HUDEP-2 (cell line): ENCODE measurements around the gene PLK1.

Experiments used
- DNase-seq, 76 experiments: peaks; one replicate each; lab custom pipeline; 2025; ENCODE audit not compliant: unreplicated experiment in 76 of 76; lab: John Stamatoyannopoulos, UW

PLK1 gene

GRCh38 chr16:23679274-23679985 is 741 bp downstream of the PLK1 start:
- DNase-seq = peak in 64 of 76 experiments; percentile 3 to 70 (median 48)

- DNase-seq = no peak
Observed at GRCh38 chr16:23679986-23680336, 1.3 kb downstream of the PLK1 start.

DNA sequence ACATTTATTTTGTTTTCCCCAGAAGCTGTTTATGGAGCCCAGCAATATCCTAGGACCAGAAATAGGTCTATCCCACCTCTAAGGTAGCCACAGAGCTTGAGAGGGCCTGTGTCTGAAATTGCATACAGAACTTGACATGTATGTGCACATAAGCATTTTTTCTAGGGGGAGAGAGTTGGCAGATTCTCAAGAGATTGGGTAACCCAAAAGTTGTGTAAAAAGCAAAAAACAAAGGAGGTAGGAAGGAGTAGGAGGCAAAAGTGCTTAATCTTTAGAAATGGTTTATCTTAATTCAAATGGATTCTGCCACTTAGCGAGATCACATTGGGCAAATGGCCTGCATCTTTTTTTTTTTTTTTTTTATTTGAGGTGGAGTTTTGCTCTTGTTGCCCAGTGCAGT is 3.5 kb downstream of the PLK1 start:
- DNase-seq = no peak

DNA sequence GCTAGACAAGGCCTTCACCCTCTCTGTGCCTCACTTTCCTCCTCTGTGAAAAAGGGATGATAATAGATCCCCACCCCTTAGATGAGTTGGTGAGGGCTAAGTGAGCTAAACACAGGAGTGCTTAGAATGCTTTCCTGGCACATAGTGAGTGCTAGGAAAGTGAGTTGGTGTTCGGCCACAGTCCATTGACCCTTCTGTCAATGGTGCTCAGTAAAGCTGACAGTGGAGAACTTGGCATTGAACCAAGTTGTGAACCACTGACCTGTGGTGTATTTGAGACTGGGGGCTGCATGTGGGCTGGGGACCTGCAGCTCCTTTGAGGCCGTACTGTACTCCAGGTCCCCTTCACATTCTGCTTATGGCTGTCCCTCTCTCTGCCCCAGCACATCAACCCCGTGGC is 4.8 kb downstream of the PLK1 start:
- DNase-seq = no peak

GRCh38 chr16:23687034-23687808 is 8.5 kb downstream of the PLK1 start:
- DNase-seq = no peak

GRCh38 chr16:23689442-23690187 is 10.9 kb downstream of the PLK1 start:
- no peak for DNase-seq

- DNase-seq = no peak
Observed at GRCh38 chr16:23690771-23691482, 12.2 kb downstream of the PLK1 start.

- no peak for DNase-seq
Observed at GRCh38 chr16:23691483-23692189, 12.9 kb downstream of the PLK1 start.

DNA sequence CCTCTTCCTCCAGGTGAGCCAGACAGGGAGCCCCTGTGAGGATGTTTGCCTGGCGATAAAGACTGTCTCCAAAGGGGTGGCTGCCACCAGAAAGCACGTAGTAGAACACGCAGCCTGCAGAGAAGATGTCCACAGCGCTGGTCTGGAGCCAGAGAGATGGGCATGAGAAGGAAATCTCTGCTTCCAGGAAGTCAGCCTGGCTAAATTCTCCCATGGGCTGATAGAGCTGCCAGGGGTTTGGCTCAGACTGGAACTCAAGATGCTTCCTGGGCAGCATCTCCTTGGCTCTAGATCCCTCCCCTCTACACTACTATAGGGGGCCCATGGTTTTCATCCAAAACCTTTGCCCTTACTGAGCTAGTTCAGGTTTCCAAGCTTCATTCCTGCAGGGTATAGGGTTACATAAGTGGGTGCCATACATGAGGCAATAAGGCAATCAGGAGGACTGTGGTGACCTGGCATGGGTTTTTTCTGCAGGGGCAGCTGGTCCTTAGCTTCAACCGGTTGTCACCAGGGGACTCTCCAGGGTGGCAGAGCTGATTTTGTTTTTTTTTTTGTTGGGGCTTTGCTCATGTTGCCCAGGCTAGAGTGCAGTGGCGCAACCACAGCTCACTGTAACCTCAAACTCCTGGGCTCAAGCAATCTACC is 13.6 kb downstream of the PLK1 start:
- DNase-seq = no peak

GRCh38 chr16:23694265-23694643 is 15.6 kb downstream of the PLK1 start:
- no peak for DNase-seq

GRCh38 chr16:23694644-23695373 is 16.1 kb downstream of the PLK1 start:
- DNase-seq = no peak

DNA sequence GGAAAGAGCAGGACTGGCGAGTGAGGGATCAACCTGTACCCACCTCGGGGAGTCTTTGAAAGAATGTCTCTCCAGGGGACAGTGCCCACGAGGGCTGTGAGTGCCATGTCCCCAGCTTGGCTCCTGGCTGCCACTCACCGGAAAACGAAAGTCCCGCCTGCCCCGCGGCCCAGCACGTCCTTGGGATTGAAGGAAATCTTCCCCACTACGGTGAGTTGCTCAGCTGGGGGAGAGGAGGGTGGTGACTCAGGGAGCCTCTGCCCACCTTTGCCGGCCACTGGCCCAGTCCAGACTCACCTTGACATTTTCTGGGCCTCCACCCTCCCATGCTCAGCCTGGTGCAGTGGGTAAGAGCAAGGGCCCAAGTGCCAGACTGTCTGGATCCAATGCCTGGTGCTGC is 17.1 kb downstream of the PLK1 start:
- DNase-seq = no peak

GRCh38 chr16:23699100-23699499 is 20.4 kb downstream of the PLK1 start:
- DNase-seq = no peak

GRCh38 chr16:23700093-23700492 is 21.4 kb downstream of the PLK1 start:
- DNase-seq = no peak

GRCh38 chr16:23700509-23700908 is 21.8 kb downstream of the PLK1 start:
- peak in 1 of 76 experiments; percentile 4 for DNase-seq

DNA sequence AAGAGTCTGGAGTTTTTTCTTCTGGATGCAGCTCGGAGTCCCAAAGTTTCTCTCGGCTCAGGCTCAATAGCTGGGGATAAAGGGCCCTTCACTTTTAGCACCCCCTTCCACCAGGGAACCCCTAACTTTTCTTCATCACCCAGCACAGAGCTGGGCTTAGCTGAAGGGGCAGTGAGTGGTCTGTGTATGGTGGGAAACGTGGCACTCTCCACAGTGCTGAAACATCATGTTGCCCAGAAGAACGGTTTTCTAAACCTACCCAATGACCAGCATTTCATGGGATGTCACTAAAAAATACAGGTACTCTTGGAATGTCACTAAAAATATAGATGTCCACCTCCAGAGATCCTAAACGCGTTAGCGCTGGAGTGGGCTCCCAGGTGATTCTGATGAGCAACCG is 22.4 kb downstream of the PLK1 start:
- no peak for DNase-seq

DNA sequence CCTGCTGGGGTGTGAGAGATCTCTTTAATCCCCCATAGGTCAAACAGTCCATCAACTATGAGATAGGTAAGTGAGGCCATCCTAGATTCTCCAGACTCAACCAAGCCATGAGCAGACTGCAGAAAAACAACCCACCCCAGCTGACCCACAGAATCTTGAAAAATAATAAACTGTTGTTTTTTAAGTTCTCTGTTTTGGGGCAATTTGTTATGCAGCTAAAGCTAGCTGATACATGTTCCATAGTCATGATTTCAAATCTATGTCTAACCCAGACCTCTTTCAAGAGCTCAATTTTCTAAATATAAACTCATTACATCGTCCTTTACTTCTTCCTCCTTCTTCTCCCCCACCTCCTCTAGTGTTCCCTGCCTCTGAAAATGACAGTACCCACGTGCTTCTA is 24.3 kb downstream of the PLK1 start:
- DNase-seq = no peak

DNA sequence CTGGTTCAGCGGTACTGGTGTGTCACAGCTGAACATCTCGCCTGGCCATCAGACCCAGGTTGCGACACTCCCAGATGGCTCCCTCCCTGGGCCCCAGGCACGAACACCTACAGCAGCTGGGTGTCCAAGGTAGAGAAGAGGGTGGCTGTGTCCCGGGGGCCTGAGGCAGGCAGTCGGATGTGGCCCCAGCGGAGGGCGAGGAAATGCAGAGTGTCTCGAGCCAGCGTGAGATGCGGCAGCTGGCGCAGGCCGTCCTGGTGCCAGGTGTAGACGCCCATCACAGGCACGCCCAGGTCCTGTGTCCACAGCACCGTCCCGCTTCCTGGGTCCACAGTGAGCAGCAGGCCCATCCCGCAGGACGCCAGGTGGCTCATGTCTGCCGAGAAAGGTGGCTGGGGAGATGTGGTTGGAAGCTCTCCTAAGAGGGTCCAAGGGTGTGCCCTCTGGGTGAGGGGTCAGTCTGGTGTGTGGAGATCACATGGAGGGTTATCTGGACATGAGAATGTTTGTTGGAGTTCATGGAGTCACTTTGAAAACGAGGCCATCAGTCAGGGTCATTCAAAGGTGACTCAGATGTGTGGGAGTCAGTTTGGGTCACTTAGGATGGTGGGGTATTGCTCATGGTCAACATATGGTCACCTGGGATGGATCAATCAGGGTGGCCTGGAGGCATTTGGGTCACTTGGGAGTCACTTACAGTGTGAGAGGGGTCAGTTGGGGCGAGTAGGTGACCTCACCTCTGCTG is 26.3 kb downstream of the PLK1 start:
- no peak for DNase-seq

DNA sequence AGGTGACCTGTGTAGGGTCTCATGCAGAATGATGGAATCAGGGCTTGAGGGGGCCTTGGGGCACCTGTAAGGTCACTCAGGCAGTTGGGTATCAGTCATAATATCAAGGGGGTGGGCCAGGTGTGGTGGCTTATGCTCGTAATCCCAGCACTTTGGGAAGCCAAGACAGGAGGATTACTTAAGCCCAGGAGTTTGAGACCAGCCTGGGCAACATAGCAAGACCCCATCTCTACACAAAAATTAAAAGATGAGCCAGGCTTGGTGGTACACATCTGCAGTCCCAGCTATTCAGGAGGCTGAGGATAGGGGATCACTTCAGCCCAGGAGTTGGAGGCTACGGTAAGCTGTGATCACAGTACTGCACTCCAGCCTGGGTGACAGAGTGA is 26.8 kb downstream of the PLK1 start:
- DNase-seq = no peak
